K562 (cell line): ENCODE data around the gene POLRMT. TPM values are rescaled to one million over a fixed set of nuclear protein-coding genes. Genes with fewer than 3 reads are reported as not detected.
"Not testable (repeated sequence)": the region's sequence is repeated elsewhere in the genome, so short reads cannot be mapped to it uniquely, and the experiment has no call there.

Experiments
- ADNP ChIP-seq: fragments of 200-800 bp; sonication (Bioruptor generic); IDR thresholded peaks from 2 replicates; pipeline ENCODE4 v1.6.1; 2016; ENCODE audit warnings: missing genetic modification characterization, missing compliant biosample characterization
- AFF1 ChIP-seq, 2 experiments: fragments of 450-650 bp; IDR thresholded peaks; 2 replicates each; pipeline ENCODE4 v1.6.1; 2018; ENCODE audit warnings: mild to moderate bottlenecking in 2 of 2, low read depth in 1 of 2; ENCODE audit not compliant: partially characterized antibody in 2 of 2
- ARID1B ChIP-seq: fragments of 450-650 bp; IDR thresholded peaks from 2 replicates; pipeline ENCODE4 v1.6.1; 2016; ENCODE audit warnings: antibody characterized with exemption, mild to moderate bottlenecking, inconsistent platforms
- ATF1 ChIP-seq, 2 experiments: fragments of 450-650 bp in 1 of 2; IDR thresholded peaks; 2 replicates each; pipeline ENCODE4 v1.6.1; 2016; ENCODE audit warnings: missing compliant biosample characterization in 1 of 2, missing genetic modification characterization in 1 of 2
- CBFA2T2 ChIP-seq: fragments of 450-650 bp; conservative IDR thresholded peaks from 2 replicates; pipeline ENCODE4 v1.6.1; 2017; ENCODE audit warnings: mild to moderate bottlenecking
- CBFA2T3 ChIP-seq: fragments of 450-650 bp; IDR thresholded peaks from 2 replicates; pipeline ENCODE4 v1.6.1; 2017
- CREM ChIP-seq: IDR thresholded peaks from 2 replicates; pipeline ENCODE4 v1.6.1; 2014; ENCODE audit warnings: antibody characterized with exemption, low read depth
- ESRRA ChIP-seq: fragments of 450-650 bp; IDR thresholded peaks from 2 replicates; pipeline ENCODE4 v1.6.1; 2014; ENCODE audit warnings: low read depth, mild to moderate bottlenecking, moderate library complexity, borderline replicate concordance
- FOXM1 ChIP-seq, 2 experiments: fragments of 450-650 bp in 1 of 2; sonication (generic) in 1 of 2; formaldehyde crosslinking in 1 of 2; IDR thresholded peaks; 2 replicates each; pipeline versions ENCODE4 v1.6.1 to v1.9.0; 2017 to 2022; ENCODE audit warnings: low read depth in 2 of 2, mild to moderate bottlenecking in 2 of 2, missing genetic modification reagents in 1 of 2, moderate library complexity in 1 of 2
- JUND ChIP-seq, 2 experiments: IDR thresholded peaks; 2 replicates in 1 of 2; 3 replicates in 1 of 2; pipeline ENCODE4 v1.6.1; 2011; ENCODE audit warnings: borderline replicate concordance in 2 of 2, low read depth in 2 of 2, low read length in 2 of 2, improper control_type of control experiment in 1 of 2, missing biosample characterization in 1 of 2, missing genetic modification characterization in 1 of 2, missing genetic modification reagents in 1 of 2
- MAZ ChIP-seq, 2 experiments: fragments of 450-650 bp in 1 of 2; sonication (generic) in 1 of 2; formaldehyde crosslinking; IDR thresholded peaks in 1 of 2; conservative IDR thresholded peaks in 1 of 2; 2 replicates each; pipeline versions ENCODE4 v1.4.0 to v1.5.0; 2020; ENCODE audit warnings: mild to moderate bottlenecking in 1 of 2, missing genetic modification reagents in 1 of 2
- NBN ChIP-seq: fragments of 450-650 bp; IDR thresholded peaks from 2 replicates; pipeline ENCODE4 v1.6.1; 2016; ENCODE audit warnings: low read depth, mild to moderate bottlenecking
- RAD21 ChIP-seq, 2 experiments: fragments of 250-450 bp in 1 of 2; fragments of 450-650 bp in 1 of 2; sonication (Bioruptor Pico) in 1 of 2; formaldehyde crosslinking in 1 of 2; IDR thresholded peaks in 1 of 2; conservative IDR thresholded peaks in 1 of 2; 2 replicates each; pipeline versions ENCODE4 v1.4.0 to v1.8.0; 2020 to 2022; ENCODE audit warnings: mild to moderate bottlenecking in 2 of 2, moderate library complexity in 1 of 2
- SMAD4 ChIP-seq: fragments of 250-450 bp; sonication (Bioruptor Pico); conservative IDR thresholded peaks from 2 replicates; pipeline ENCODE4 v1.8.0; 2021; ENCODE audit warnings: inconsistent platforms, mild to moderate bottlenecking, moderate library complexity
- SMARCE1 ChIP-seq: fragments of 450-650 bp; IDR thresholded peaks from 2 replicates; pipeline ENCODE4 v1.7.1; 2016; ENCODE audit warnings: mild to moderate bottlenecking
- TAL1 ChIP-seq: fragments of 450-650 bp; IDR thresholded peaks from 2 replicates; pipeline ENCODE4 v1.6.1; 2016; ENCODE audit warnings: mild to moderate bottlenecking
- TEAD1 ChIP-seq, 2 experiments: fragments of 450-650 bp in 1 of 2; sonication (generic) in 1 of 2; formaldehyde crosslinking; IDR thresholded peaks; 2 replicates each; pipeline versions ENCODE4 v1.4.0 to v1.8.0; 2020 to 2022; ENCODE audit warnings: mild to moderate bottlenecking in 2 of 2, missing genetic modification reagents in 1 of 2
- TRIM24 ChIP-seq, 2 experiments: fragments of 450-650 bp; IDR thresholded peaks; 2 replicates each; pipeline ENCODE4 v1.6.1; 2016
- ZNF324 ChIP-seq: fragments of 250-450 bp; sonication (Bioruptor Pico); IDR thresholded peaks from 2 replicates; pipeline ENCODE4 v1.4.0; 2020; ENCODE audit warnings: mild to moderate bottlenecking
- ZNF644 ChIP-seq: fragments of 200-800 bp; sonication (Bioruptor generic); IDR thresholded peaks from 2 replicates; pipeline ENCODE4 v1.6.1; 2016; ENCODE audit warnings: low read depth, missing genetic modification characterization, missing compliant biosample characterization
- polyA plus RNA-seq, 8 experiments: library from polyadenylated mRNA; depleted of rRNA in 4 of 8; stranded (reverse) in 5 of 8; unstranded in 3 of 8; fragments of >200 nt; fragmentation: Nextera tagmentation in 2 of 8; fragmentation: Illumina TruSeq in 1 of 8; extraction: Ambion mirVana in 2 of 8; extraction: Trizol in 1 of 8; gene quantifications; 2 replicates each; pipeline versions ENCODE4 v1.2.1 to v1.2.3, GENCODE V29; 2011 to 2014; ENCODE audit warnings: inconsistent platforms in 1 of 8, missing spikeins in 1 of 8
- total RNA-seq, 7 experiments: library from RNA; depleted of rRNA in 6 of 7; stranded (reverse); fragments of >200 nt in 6 of 7; fragmentation: Illumina TruSeq in 2 of 7; extraction: Trizol in 2 of 7; gene quantifications; 2 replicates each; pipeline versions ENCODE4 v1.2.1 to v1.2.3, GENCODE V29; 2011 to 2021; ENCODE audit warnings: low replicate concordance in 1 of 7
- TF ChIP-seq, protein P1 (sequence below): fragments of 250-450 bp; sonication (Bioruptor Pico); IDR thresholded peaks from 2 replicates; pipeline ENCODE4 v1.4.0; 2020; ENCODE audit warnings: mild to moderate bottlenecking

The POLRMT gene
- total and polyA plus RNA-seq, 9 of the 15 experiments (the other 6 are each of a cell fraction or from before 2014, with no cell fraction given): 30.3 to 144 (median 68.0) TPM

GRCh38 chr19:668675-669434, 35.5 kb upstream of the POLRMT start (continued):
- TF ChIP-seq TRIM24 (IDR thresholded peaks at IDR 0.05) (peak in 1 of 2 experiments; percentile 81; a peak in 2 of 4 replicates), ZNF324 (CRISPR knock-in tag) (0 out of 2 replicates have a peak, but pooled peaks have one; percentile 12), ATF1 (tag; IDR thresholded peaks at IDR 0.05) (peak; percentile 55), SMARCE1 (peak; percentile 90; the same call in 1 of the 2 replicates), CREM (peak; percentile 27; the same call in 1 of the 2 replicates), SMAD4 (CRISPR knock-in tag) (peak; percentile 36; the same call in 1 of the 2 replicates), NBN (peak; percentile 56; the same call in 1 of the 2 replicates), TEAD1 (CRISPR knock-in tag; IDR thresholded peaks at IDR 0.05) (peak in 1 of 2 experiments; percentile 75; a peak in 2 of 4 replicates), RAD21 (CRISPR knock-in tag; conservative IDR thresholded peaks at IDR 0.05 in 1 of 2, IDR thresholded peaks at IDR 0.05 in 1 of 2) (0 out of 4 replicates have a peak, but pooled peaks of 1 of the 2 experiments have one; percentile 12), TAL1 (peak; percentile 50; the same call in 1 of the 2 replicates), ARID1B (peak; percentile 75), ADNP (peak; percentile 52), CBFA2T2 (peak; percentile 27), JUND (IDR thresholded peaks at IDR 0.05; ENCODE audit: borderline replicate concordance, low read depth, low read length) (0 out of 2 replicates have a peak, but pooled peaks have one; percentile 19), JUND (tag; IDR thresholded peaks at IDR 0.05; ENCODE audit: borderline replicate concordance, low read depth, low read length) (0 out of 3 replicates have a peak, but pooled peaks have one; percentile 19), CBFA2T3 (peak; percentile 53; the same call in 1 of the 2 replicates), AFF1 (IDR thresholded peaks at IDR 0.05; ENCODE audit: low read depth in 1 of 2, partially characterized antibody in 2 of 2) (peak in 1 of 2 experiments; percentile 61), ESRRA (peak; percentile 78; the same call in 1 of the 2 replicates), ZNF644 (tag) (0 out of 2 replicates have a peak, but pooled peaks have one; percentile 50), MAZ (CRISPR knock-in tag; conservative IDR thresholded peaks at IDR 0.05 in 1 of 2, IDR thresholded peaks at IDR 0.05 in 1 of 2) (peak in 1 of 2 experiments; percentile 15; a peak in 1 of 4 replicates), FOXM1 (IDR thresholded peaks at IDR 0.05; ENCODE audit: low read depth) (peak; percentile 24; the same call in 1 of the 2 replicates)
- not testable (repeated sequence) for TF ChIP-seq ATF1 (CRISPR knock-in tag; IDR thresholded peaks at IDR 0.05); FOXM1 (CRISPR knock-in tag; IDR thresholded peaks at IDR 0.05; ENCODE audit: low read depth)
- TF ChIP-seq, protein P1, sequence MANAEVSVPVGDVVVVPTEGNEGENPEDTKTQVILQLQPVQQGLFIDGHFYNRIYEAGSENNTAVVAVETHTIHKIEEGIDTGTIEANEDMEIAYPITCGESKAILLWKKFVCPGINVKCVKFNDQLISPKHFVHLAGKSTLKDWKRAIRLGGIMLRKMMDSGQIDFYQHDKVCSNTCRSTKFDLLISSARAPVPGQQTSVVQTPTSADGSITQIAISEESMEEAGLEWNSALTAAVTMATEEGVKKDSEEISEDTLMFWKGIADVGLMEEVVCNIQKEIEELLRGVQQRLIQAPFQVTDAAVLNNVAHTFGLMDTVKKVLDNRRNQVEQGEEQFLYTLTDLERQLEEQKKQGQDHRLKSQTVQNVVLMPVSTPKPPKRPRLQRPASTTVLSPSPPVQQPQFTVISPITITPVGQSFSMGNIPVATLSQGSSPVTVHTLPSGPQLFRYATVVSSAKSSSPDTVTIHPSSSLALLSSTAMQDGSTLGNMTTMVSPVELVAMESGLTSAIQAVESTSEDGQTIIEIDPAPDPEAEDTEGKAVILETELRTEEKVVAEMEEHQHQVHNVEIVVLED (CRISPR knock-in tag): 0 out of 2 replicates have a peak, but pooled peaks have one; percentile 22
